SJSA1 (cell line): Measurements from ENCODE around the gene LCN2. TPM values are rescaled to one million over a fixed set of nuclear protein-coding genes. Genes with fewer than 3 reads are reported as not detected.

Source experiments
- DNase-seq, 2 experiments: peaks; one replicate each; pipeline ENCODE4 v3.0.0-alpha.2; 2015 to 2020; ENCODE audit warnings: low spot score in 2 of 2, low read depth in 1 of 2
- H3K27ac ChIP-seq: fragments of 250-450 bp; sonication (Bioruptor Pico); 2 replicates; pipeline ENCODE4 v1.5.1; 2020; ENCODE audit warnings: mild to moderate bottlenecking, moderate library complexity
- H3K27me3 ChIP-seq: fragments of 250-450 bp; sonication (Bioruptor Pico); replicated peaks from 2 replicates; pipeline ENCODE4 v1.5.1; 2020; ENCODE audit warnings: mild to moderate bottlenecking, moderate library complexity
- H3K36me3 ChIP-seq: fragments of 250-450 bp; sonication (Bioruptor Pico); 2 replicates; pipeline ENCODE4 v1.5.1; 2020; ENCODE audit warnings: mild to moderate bottlenecking
- H3K4me1 ChIP-seq: fragments of 250-450 bp; sonication (Bioruptor Pico); replicated peaks from 2 replicates; pipeline ENCODE4 v1.6.1; 2021; ENCODE audit warnings: mild to moderate bottlenecking
- H3K4me3 ChIP-seq: fragments of 250-450 bp; sonication (Bioruptor Pico); 2 replicates; pipeline ENCODE4 v1.5.1; 2020; ENCODE audit warnings: mild to moderate bottlenecking
- H3K9me3 ChIP-seq: fragments of 250-450 bp; sonication (Bioruptor Pico); replicated peaks from 2 replicates; pipeline ENCODE4 v1.5.1; 2020; ENCODE audit warnings: mild to moderate bottlenecking
- total RNA-seq: library from RNA; depleted of rRNA; stranded (reverse); fragments of >200 nt; shearing (Covaris generic); gene quantifications from 2 replicates; pipeline ENCODE4 v1.2.3, GENCODE V29; 2014; rRNA removed

The LCN2 gene
- not detected in 2 replicates for total RNA-seq

DNA sequence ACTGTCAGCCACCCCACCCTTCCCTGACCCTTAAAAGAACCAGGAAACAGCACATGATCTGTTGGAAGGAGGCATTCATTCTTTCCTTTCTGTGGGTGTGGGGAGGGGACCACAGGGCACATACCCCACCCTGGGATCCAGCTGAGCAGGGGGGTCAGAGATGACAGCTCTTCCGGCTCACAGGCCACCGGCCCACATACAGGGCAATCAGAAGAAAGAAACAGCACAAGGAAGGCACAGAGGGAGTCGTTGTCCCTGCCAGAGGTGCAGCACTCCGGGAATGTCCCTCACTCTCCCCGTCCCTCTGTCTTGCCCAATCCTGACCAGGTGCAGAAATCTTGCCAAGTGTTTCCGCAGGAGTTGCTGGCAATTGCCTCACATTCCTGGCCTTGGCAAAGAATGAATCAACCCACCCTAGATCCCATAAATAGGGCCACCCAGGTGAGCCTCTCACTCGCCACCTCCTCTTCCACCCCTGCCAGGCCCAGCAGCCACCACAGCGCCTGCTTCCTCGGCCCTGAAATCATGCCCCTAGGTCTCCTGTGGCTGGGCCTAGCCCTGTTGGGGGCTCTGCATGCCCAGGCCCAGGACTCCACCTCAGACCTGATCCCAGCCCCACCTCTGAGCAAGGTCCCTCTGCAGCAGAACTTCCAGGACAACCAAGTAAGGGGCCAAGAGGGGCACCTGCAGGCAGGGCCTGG lies at the start of gene LCN2:
TSS of gene LCN2 (plus strand) at position 453 of the 701 bp plus-strand sequence. CDS start at position 526, 73 bp downstream.
- no peaks in the 10 kb centered on the region for H3K36me3 ChIP-seq
- no peak within 1 kb of the TSS for H3K27ac ChIP-seq
- DNase-seq = no peak
- H3K4me1 ChIP-seq = peaks cover 7% of the 10 kb centered on the region
- H3K4me3 ChIP-seq = no peak within 1 kb of the TSS
- H3K9me3 ChIP-seq = no peaks in the 10 kb centered on the region
- no peaks in the 10 kb centered on the region for H3K27me3 ChIP-seq

DNA sequence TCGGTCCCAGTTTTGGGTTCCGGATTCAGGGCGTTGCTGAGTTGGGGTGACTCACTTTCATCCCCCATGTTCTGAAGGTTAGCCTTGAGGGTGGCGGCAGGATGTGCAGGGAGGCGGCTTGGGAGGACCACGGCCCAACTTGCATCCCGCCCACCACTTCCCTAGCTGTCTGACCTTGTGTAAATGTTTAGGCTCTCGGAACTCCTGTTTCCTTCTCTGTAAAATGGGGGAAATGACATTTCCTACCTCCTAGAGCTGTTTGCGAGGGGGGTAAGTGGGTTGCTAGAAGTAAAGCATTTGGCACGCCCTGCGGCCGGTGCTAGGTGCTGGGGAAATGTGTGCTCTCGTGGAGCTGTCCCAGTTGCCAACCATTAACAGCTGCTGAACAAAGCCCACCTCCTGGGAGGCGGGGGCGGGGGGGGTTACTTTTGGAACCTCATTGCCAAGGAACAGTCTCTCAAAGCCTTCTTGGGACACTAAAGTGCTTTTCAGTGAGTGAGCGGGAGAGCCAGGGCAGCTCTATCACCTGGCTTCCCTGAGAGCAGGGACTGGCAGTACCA lies 49.2 kb upstream of the LCN2 start:
- H3K4me3 ChIP-seq = no peak overlapping the region
- H3K9me3 ChIP-seq = no peaks in the 10 kb centered on the region
- H3K36me3 ChIP-seq = peaks cover 57% of the 10 kb centered on the region
- no peak for DNase-seq
- no peaks in the 10 kb centered on the region for H3K27me3 ChIP-seq
- H3K4me1 ChIP-seq = peaks cover 29% of the 10 kb centered on the region
- H3K27ac ChIP-seq = peak overlapping the region; percentile 98; the same call in 1 of the 2 replicates

DNA sequence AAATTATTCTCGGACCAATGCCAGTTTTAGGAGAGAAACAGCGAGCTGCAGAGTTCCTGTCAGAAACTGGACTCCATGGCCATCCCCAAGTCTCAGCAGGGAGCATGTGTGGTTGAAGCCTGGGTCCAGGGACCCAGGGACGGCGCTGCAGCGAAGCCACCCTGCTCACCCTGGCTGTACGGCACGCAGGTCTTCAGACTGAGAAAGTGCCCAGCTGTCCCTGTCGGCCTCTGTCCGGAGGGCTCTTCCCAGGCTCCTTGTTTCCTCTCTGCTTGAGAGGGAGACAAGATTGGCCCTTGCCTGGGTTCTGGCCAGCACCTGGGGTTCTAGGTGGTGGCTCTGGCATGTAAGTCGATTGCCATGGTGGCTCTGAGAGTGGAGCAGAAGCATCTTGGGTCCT lies 48.7 kb upstream of the LCN2 start:
- Histone ChIP-seq H3K27me3 (no peaks in the 10 kb centered on the region), H3K36me3 (peaks cover 60% of the 10 kb centered on the region), H3K4me3 (no peak overlapping the region), H3K4me1 (peaks cover 29% of the 10 kb centered on the region), H3K27ac (no peak overlapping the region), H3K9me3 (no peaks in the 10 kb centered on the region)
- DNase-seq = no peak

DNA sequence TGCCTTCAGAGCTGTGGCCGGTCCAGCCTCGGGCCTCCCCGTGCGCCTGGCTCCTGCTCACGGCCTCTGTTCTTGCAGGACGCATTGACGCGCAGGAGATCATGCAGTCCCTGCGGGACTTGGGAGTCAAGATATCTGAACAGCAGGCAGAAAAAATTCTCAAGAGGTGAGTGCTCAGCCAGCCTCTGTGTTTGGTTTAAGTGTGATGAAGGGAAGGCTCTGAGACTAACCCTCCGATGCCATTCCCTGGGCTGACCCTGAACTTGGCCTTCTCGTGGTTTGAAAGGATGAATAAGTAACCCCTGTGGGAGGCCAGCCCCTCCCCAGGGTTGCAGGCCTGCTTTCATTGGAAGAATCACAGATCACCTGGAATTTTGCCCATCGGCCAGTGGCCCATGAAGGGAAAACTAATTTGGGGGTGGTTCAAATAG lies 48.0 kb upstream of the LCN2 start:
- no peak overlapping the region for H3K27ac ChIP-seq
- peaks cover 66% of the 10 kb centered on the region for H3K36me3 ChIP-seq
- no peaks in the 10 kb centered on the region for H3K27me3 ChIP-seq
- no peak for DNase-seq
- peaks cover 29% of the 10 kb centered on the region for H3K4me1 ChIP-seq
- H3K9me3 ChIP-seq = no peaks in the 10 kb centered on the region
- H3K4me3 ChIP-seq = no peak overlapping the region

DNA sequence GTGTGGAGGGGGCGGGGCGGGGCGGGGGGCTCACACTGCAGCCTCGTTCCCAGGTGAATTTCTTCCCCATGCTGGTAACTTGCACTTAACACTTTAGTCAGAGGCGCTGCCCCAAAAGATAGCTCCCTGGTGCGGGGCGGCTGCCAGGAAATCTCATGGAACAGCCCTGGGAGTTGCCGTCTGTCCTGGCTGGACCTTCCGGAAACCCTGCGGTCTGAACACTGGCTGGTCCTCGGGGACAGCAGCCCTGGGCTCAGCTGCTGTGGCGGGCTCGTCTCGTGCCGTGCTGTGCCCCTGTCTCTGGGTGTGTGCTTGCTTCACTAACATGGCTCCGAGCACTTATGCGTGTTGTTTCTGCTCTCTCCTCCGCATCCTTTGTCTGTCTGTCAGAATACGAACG lies 47.6 kb upstream of the LCN2 start:
- Histone ChIP-seq H3K9me3 (no peaks in the 10 kb centered on the region), H3K4me1 (peaks cover 29% of the 10 kb centered on the region), H3K4me3 (no peak overlapping the region), H3K27me3 (no peaks in the 10 kb centered on the region), H3K36me3 (peaks cover 71% of the 10 kb centered on the region), H3K27ac (no peak overlapping the region)
- DNase-seq = no peak

DNA sequence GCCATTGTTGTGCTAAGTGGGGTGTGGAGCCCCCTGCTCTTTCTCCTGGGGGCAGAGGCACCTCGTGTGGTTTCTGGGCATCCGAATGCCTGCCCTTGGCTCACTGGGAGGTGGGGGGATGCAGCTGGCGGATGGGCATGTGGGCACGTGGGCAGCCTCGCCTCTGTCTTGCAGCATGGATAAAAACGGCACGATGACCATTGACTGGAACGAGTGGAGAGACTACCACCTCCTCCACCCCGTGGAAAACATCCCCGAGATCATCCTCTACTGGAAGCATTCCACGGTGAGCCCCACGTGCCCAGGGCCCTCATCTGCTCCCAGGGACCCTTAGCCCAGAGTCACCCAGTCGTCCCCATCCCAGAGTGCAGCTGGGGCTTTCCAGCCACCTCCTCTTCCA lies 47.1 kb upstream of the LCN2 start:
- H3K4me3 ChIP-seq = no peak overlapping the region
- no peak overlapping the region for H3K27ac ChIP-seq
- peaks cover 29% of the 10 kb centered on the region for H3K4me1 ChIP-seq
- no peaks in the 10 kb centered on the region for H3K27me3 ChIP-seq
- H3K9me3 ChIP-seq = no peaks in the 10 kb centered on the region
- DNase-seq = no peak
- peaks cover 76% of the 10 kb centered on the region for H3K36me3 ChIP-seq

DNA sequence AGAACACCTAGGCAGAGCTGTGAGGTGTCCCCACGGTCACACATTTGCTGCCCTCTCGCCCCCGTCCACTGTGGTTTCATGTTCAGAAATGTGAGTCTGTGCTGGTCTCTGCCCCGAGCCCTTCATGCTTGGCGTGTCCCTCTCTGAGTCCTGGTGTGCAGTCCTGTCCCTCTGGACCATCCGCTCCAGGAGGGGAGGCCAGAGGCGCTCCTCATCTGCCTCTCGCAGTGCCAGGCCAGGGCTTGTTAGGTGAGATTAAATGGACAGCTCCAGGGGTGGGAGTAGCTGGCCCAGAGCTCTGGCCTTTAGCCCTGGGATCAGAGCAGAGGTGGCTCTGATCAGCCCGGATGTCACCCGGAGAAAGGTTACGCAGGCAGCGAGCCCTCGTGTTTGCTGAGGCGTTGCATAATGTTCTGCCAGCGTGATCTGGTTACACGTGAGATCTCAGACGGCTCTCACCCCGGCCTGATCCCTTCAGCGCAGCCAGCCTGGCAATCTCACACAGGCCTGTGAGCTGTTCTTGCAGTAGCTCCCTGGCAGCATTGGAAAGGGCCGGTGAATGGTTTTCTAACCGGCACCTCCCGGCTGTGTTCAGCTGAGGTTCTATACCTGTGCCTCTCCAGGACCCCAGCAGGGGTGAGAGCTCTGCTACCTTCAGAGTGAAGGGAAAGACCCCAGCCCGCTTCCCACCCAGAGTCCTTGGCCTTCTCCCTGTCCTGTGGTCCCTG lies 46.2 kb upstream of the LCN2 start:
- no peaks in the 10 kb centered on the region for H3K27me3 ChIP-seq
- peaks cover 20% of the 10 kb centered on the region for H3K4me1 ChIP-seq
- H3K27ac ChIP-seq = no peak overlapping the region
- H3K36me3 ChIP-seq = peaks cover 84% of the 10 kb centered on the region
- no peak overlapping the region for H3K4me3 ChIP-seq
- no peak for DNase-seq
- H3K9me3 ChIP-seq = no peaks in the 10 kb centered on the region

DNA sequence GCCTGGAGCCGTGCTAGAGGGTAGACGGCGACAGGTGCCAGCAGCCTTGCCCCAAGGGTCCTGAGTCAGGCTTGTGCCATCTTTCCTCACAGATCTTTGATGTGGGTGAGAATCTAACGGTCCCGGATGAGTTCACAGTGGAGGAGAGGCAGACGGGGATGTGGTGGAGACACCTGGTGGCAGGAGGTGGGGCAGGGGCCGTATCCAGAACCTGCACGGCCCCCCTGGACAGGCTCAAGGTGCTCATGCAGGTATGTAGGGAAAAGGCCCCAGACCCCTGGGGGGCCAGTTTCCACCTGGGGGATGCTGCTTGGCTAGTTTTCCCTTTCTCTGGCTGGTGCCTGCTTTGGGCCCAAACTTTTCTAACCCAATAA lies 45.7 kb upstream of the LCN2 start:
- Histone ChIP-seq H3K27me3 (no peaks in the 10 kb centered on the region), H3K4me1 (peaks cover 15% of the 10 kb centered on the region), H3K36me3 (peaks cover 90% of the 10 kb centered on the region), H3K4me3 (no peak overlapping the region), H3K27ac (no peak overlapping the region), H3K9me3 (no peaks in the 10 kb centered on the region)
- no peak for DNase-seq

DNA sequence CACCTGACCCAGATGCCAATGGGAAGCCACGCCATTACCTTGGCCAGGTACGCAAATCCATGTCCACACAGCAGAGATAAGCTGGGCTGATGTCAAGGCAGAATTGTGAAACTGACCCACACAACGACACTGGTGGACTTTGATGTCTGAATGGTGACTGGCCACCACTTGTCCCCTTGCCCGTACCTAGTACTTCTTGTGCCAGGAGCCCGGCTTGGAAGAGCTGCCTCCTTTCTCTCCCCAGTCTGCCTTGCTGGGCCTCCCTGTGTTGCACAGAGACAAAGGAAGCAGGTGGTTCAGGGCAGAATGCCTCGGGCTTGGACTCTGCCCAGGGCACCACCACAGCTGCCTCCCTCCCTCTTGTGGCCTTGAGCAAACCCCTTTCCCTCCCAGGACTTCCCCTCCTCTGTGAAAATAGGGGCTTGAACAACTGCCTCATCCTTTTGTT lies 45.1 kb upstream of the LCN2 start:
- H3K4me3 ChIP-seq = no peak overlapping the region
- H3K27me3 ChIP-seq = no peaks in the 10 kb centered on the region
- peaks cover 92% of the 10 kb centered on the region for H3K36me3 ChIP-seq
- no peak for DNase-seq
- peaks cover 11% of the 10 kb centered on the region for H3K4me1 ChIP-seq
- H3K27ac ChIP-seq = no peak overlapping the region
- no peaks in the 10 kb centered on the region for H3K9me3 ChIP-seq

DNA sequence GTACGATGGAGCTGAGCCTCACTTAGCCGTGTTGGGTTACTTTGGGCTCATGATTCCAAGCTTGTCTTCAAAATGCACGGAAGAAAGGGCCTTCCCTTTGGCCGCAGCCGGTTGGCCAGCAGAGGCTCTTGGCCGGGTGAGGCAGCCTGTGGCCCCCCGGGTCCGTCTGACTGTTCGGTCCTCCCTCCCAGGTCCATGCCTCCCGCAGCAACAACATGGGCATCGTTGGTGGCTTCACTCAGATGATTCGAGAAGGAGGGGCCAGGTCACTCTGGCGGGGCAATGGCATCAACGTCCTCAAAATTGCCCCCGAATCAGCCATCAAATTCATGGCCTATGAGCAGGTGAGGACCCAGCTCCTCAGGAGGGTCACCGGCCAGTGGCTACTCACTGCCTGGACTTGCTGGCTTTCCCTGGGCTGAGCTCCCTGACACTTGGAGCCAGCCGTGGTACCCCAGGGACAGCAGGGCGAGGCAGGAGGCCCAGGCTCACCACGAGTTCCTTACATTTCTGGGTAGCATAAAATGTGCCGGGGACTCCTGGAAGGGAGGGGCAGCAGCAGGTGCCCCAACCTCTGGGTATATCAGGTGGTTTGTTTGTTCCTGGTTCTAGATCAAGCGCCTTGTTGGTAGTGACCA lies 43.6 kb upstream of the LCN2 start:
- Histone ChIP-seq H3K27ac (no peak overlapping the region), H3K36me3 (peaks cover 80% of the 10 kb centered on the region), H3K4me1 (no peaks in the 10 kb centered on the region), H3K4me3 (no peak overlapping the region), H3K27me3 (no peaks in the 10 kb centered on the region), H3K9me3 (no peaks in the 10 kb centered on the region)
- no peak for DNase-seq

DNA sequence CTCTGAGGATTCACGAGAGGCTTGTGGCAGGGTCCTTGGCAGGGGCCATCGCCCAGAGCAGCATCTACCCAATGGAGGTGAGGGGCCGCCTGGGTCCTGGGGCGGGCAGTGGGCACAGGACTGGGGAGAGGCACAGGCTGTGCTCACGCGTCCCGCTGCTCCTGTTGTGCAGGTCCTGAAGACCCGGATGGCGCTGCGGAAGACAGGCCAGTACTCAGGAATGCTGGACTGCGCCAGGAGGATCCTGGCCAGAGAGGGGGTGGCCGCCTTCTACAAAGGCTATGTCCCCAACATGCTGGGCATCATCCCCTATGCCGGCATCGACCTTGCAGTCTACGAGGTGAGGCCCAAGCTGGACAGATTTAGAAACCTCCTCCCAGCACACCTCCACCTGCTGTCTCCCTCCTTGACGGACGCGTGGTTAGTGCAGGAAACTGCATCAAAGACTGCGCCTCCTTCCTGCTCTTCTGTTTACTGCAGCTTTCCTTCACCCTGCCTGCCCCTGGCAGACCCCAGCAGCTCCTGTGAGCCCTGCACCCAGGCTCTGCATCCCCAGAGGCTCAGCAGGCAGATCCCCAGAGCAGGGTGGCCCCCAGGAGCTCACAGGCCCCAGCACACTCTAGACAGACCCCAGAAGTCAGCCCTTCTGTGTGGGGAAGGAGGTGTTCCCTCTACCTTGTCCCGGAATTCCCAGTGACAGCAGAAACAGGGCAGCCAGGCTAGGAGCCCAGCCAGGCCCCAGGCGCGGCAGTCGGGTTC lies 42.9 kb upstream of the LCN2 start:
- peaks cover 73% of the 10 kb centered on the region for H3K36me3 ChIP-seq
- no peak overlapping the region for H3K27ac ChIP-seq
- DNase-seq = no peak
- no peaks in the 10 kb centered on the region for H3K4me1 ChIP-seq
- H3K27me3 ChIP-seq = no peaks in the 10 kb centered on the region
- no peaks in the 10 kb centered on the region for H3K9me3 ChIP-seq
- H3K4me3 ChIP-seq = no peak overlapping the region

DNA sequence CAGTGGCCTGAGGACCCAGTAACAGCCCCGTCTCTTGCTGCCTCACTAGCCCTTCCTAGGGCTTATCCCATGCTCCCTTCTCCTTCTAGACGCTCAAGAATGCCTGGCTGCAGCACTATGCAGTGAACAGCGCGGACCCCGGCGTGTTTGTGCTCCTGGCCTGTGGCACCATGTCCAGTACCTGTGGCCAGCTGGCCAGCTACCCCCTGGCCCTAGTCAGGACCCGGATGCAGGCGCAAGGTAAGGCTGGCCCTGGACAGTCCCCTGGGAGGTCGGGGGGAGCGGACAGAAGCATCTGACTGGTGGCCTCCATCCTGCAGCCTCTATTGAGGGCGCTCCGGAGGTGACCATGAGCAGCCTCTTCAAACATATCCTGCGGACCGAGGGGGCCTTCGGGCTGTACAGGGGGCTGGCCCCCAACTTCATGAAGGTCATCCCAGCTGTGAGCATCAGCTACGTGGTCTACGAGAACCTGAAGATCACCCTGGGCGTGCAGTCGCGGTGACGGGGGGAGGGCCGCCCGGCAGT lies 42.2 kb upstream of the LCN2 start:
- Histone ChIP-seq H3K9me3 (no peaks in the 10 kb centered on the region), H3K27me3 (no peaks in the 10 kb centered on the region), H3K4me3 (no peak overlapping the region), H3K36me3 (peaks cover 68% of the 10 kb centered on the region), H3K27ac (no peak overlapping the region), H3K4me1 (no peaks in the 10 kb centered on the region)
- no peak for DNase-seq
